GM15510 (cell line): ENCODE measurements around the gene MBD3.
A peak's percentile ranks its signal among the peaks of the same experiment; 100 is the strongest.

Source experiments
- POLR2A ChIP-seq: IDR thresholded peaks from 3 replicates; pipeline ENCODE4 v1.6.1; 2011; ENCODE audit warnings: borderline replicate concordance; ENCODE audit not compliant: insufficient read length; ENCODE audit errors: extremely low read depth

The MBD3 gene

GRCh38 chr19:1622541-1622940 is 29.9 kb upstream of the MBD3 start:
- TF ChIP-seq POLR2A: no peak

- no peak for TF ChIP-seq POLR2A
Measured at GRCh38 chr19:1622007-1622406, 29.3 kb upstream of the MBD3 start.

GRCh38 chr19:1621574-1621973 is 28.9 kb upstream of the MBD3 start:
- TF ChIP-seq POLR2A: no peak

GRCh38 chr19:1621021-1621420 is 28.4 kb upstream of the MBD3 start:
- TF ChIP-seq POLR2A: no peak

GRCh38 chr19:1620502-1620901 is 27.8 kb upstream of the MBD3 start:
- no peak for TF ChIP-seq POLR2A

- TF ChIP-seq POLR2A: no peak
Measured at GRCh38 chr19:1619703-1620102, 27.0 kb upstream of the MBD3 start.

GRCh38 chr19:1619094-1619439 is 26.4 kb upstream of the MBD3 start:
- no peak for TF ChIP-seq POLR2A

GRCh38 chr19:1618157-1619093 is 25.8 kb upstream of the MBD3 start:
- no peak for TF ChIP-seq POLR2A

- no peak for TF ChIP-seq POLR2A
Measured at GRCh38 chr19:1616875-1617274, 24.2 kb upstream of the MBD3 start.

- TF ChIP-seq POLR2A: no peak
Measured at GRCh38 chr19:1616396-1616795, 23.7 kb upstream of the MBD3 start.

- no peak for TF ChIP-seq POLR2A
Measured at GRCh38 chr19:1615156-1615765, 22.6 kb upstream of the MBD3 start.

GRCh38 chr19:1613808-1614570 is 21.3 kb upstream of the MBD3 start:
- peak; percentile 4 for TF ChIP-seq POLR2A

GRCh38 chr19:1613146-1613545 is 20.5 kb upstream of the MBD3 start:
- no peak for TF ChIP-seq POLR2A

- TF ChIP-seq POLR2A: peak; percentile 17
Measured at GRCh38 chr19:1612114-1613086, 19.7 kb upstream of the MBD3 start.

GRCh38 chr19:1611353-1611752 is 18.7 kb upstream of the MBD3 start:
- no peak for TF ChIP-seq POLR2A

GRCh38 chr19:1610579-1610978 is 17.9 kb upstream of the MBD3 start:
- TF ChIP-seq POLR2A: no peak
